ENCODE data around the gene JUP. TPM values are rescaled to one million over a fixed set of nuclear protein-coding genes. Genes with fewer than 3 reads are reported as not detected.
"Not testable (repeated sequence)": the region's sequence is repeated elsewhere in the genome, so short reads cannot be mapped to it uniquely, and the experiment has no call there.

Gene JUP
- 1,000 to 10,000 TPM in 2 of 4 donors, 100 to 1,000 TPM in 2; 709 to 2,355 (median 1,148) TPM for total RNA-seq

- Histone ChIP-seq H3K9me3 (no peaks in the 10 kb centered on the region), H3K27me3 (peaks cover 0 to 24% (median 0%) of the 10 kb centered on the region in 4 donors), H3K27ac (peak within 1 kb of the TSS; percentile 95 to 99 (median 98)), H3K36me3 (peaks cover 0 to 13% (median 0%) of the 10 kb centered on the region in 3 donors), H3K4me3 (peak within 1 kb of the TSS; percentile 63 to 82 (median 80)), H3K4me1 (peaks cover 44 to 97% (median 60%) of the 10 kb centered on the region in 3 donors)
- TF ChIP-seq POLR2A (IDR thresholded peaks at IDR 0.05): peak in 3 of 4 donors; percentile 93 to 98 (median 95)
- TF ChIP-seq CTCF (IDR thresholded peaks at IDR 0.05): peak in 5 of 6 experiments; percentile 40 to 76 (median 56)
- WGBS, 2 donors: 3 to 10% methylated on average over 2 to 8 of the region's 79 CpGs
- peak; percentile 90 for DNase-seq
- intact Hi-C loops (cut with DNase I): no loop called here
Observed at GRCh38 chr17:41786227-41787020, at the start of gene JUP. JUP (minus strand) TSS chr17:41786711; CDS start chr17:41771854, 14,857 bp downstream.

- Histone ChIP-seq H3K4me1 (peaks cover 6 to 24% (median 9%) of the 10 kb centered on the region in 3 donors), H3K27me3 (no peaks in the 10 kb centered on the region), H3K27ac (peak within 1 kb of the TSS; percentile 76 to 89 (median 80)), H3K4me3 (peak within 1 kb of the TSS; percentile 72 to 92 (median 80)), H3K36me3 (peaks cover 0 to 16% (median 8%) of the 10 kb centered on the region in 3 donors), H3K9me3 (no peaks in the 10 kb centered on the region)
- intact Hi-C loops (cut with DNase I): no loop called here
- no peak for DNase-seq
- 0% methylated on average over 1 to 16 of the region's 72 CpGs for WGBS, 2 donors
- TF ChIP-seq POLR2A (IDR thresholded peaks at IDR 0.05) (peak in 1 of 4 donors; percentile 38), CTCF (IDR thresholded peaks at IDR 0.05) (no peak)
Observed at GRCh38 chr17:41835800-41836549, 49.5 kb upstream of the JUP start, which contains the start of gene NT5C3B. NT5C3B (minus strand) TSS chr17:41836232; CDS start chr17:41836193, 39 bp downstream.

GRCh38 chr17:41835214-41835799 lies 48.8 kb upstream of the JUP start:
- H3K27ac ChIP-seq: peak overlapping the region; percentile 76 to 89 (median 80)
- peak overlapping the region; percentile 72 to 92 (median 80) for H3K4me3 ChIP-seq
- TF ChIP-seq POLR2A (IDR thresholded peaks at IDR 0.05) (no peak), CTCF (IDR thresholded peaks at IDR 0.05) (no peak)
- no peaks in the 10 kb centered on the region for H3K27me3 ChIP-seq
- H3K9me3 ChIP-seq: no peaks in the 10 kb centered on the region
- peaks cover 6 to 24% (median 9%) of the 10 kb centered on the region in 3 donors for H3K4me1 ChIP-seq
- peaks cover 0 to 23% (median 8%) of the 10 kb centered on the region in 3 donors for H3K36me3 ChIP-seq
- 28 to 32% methylated on average over 4 to 6 of the region's 13 CpGs for WGBS, 2 donors
- intact Hi-C loops (cut with DNase I): no loop called here
- DNase-seq: no peak

GRCh38 chr17:41829961-41830360 lies 43.5 kb upstream of the JUP start:
- 89 to 93% methylated on average over 3 to 10 of the region's 10 CpGs for WGBS, 2 donors
- peaks cover 0 to 76% (median 20%) of the 10 kb centered on the region in 3 donors for H3K36me3 ChIP-seq

GRCh38 chr17:41825175-41825845 lies 38.8 kb upstream of the JUP start:
- H3K27me3 ChIP-seq: peaks cover 0 to 2% (median 0%) of the 10 kb centered on the region in 4 donors
- intact Hi-C loops (cut with DNase I): no loop called here
- H3K4me1 ChIP-seq: no peaks in the 10 kb centered on the region
- H3K36me3 ChIP-seq: peaks cover 0 to 60% (median 12%) of the 10 kb centered on the region in 3 donors
- no peak for DNase-seq
- no peaks in the 10 kb centered on the region for H3K9me3 ChIP-seq
- TF ChIP-seq POLR2A (IDR thresholded peaks at IDR 0.05) (no peak), CTCF (IDR thresholded peaks at IDR 0.05) (no peak)
- no peak overlapping the region for H3K4me3 ChIP-seq
- no peak overlapping the region for H3K27ac ChIP-seq
- WGBS, 2 donors: 71 to 82% methylated on average over 1 to 7 of the region's 19 CpGs

More at GRCh38 chr17:41829961-41830360, 43.5 kb upstream of the JUP start:
- H3K4me1 ChIP-seq; H3K27ac ChIP-seq; H3K27me3 ChIP-seq; intact Hi-C loops (cut with DNase I); H3K4me3 ChIP-seq; DNase-seq; H3K9me3 ChIP-seq: not testable (repeated sequence)

Data from esophagus squamous epithelium (tissue), 5 donors.